Measurements from ENCODE around the gene RARG.
A peak's percentile ranks its signal among the peaks of the same experiment; 100 is the strongest.

The RARG gene

DNA sequence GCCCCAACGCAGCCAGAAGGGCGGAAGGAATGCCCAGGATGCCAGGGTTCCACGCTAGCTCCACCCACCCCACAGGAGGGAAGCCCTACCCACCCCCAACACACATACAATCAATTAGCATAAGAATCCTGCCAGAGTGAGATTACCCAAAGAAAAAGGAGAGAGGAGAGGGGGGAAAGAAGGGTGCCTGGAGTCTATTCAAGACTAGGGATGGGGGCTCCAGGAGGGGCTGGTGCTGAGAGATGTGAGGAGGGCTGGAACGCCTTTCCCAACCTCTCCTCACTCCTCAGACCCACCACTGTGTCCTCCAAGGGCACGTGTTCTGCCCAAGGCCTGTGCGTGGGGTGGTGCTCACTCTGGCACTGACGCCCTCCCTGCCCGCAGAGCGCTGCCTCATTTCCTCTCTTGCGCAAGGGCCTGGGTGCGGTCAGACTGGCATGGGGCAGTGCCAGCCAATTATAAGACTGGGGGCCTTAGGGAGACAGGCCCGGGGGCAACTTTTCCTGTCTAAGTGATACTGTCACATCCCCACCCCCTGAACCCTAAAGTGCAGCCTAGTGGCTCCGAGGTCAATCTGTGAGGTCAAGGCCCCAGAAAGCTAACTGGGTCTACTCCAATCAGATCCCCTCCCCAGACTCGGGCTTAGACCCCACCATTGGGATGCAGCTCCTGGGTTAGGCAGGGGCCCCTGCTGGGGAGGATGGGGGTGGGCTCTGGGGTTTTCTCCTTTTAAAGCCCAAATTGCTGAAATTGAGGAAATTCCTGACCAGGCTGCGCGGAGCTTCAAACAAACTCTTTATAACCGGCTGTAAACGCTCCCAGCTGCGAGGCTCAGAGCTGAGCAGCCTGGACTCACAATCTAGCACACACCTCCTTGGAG, 14.7 kb downstream of the RARG start:
- no peak for DNase-seq (ENCODE audit: low read depth)

DNA sequence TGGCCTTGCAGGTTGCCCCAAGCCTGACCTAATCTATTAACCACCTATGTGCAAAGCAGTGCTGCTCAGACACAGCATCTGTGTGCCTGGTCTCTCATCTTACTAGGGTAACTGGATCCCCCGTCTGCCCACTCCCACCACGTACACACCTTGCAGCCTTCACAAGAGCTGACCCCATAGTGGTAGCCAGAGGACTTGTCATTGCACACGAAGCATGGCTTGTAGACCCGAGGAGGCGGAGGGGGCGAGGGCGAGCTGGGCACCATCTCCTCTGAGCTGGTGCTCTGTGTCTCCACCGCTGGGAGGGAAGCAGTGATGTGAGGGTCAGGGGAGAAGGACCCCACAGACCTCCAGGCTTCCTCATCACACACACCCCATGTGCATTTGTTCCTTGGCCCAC, 16.5 kb downstream of the RARG start:
- H3K4me3 ChIP-seq (ENCODE audit: control insufficient read depth, low read depth, low read length), result no peak overlapping the region
- no peak for TF ChIP-seq CTCF (IDR thresholded peaks at IDR 0.05; ENCODE audit: control insufficient read depth, insufficient read depth, low read depth, low read length, missing control alignments)
- no peak for DNase-seq (ENCODE audit: low read depth)

More for the DNA sequence above, 14.7 kb downstream of the RARG start:
- TF ChIP-seq CTCF (IDR thresholded peaks at IDR 0.05; ENCODE audit: control insufficient read depth, insufficient read depth, low read depth, low read length, missing control alignments), result no peak
- peak overlapping the region; percentile 83; the same call in 1 of the 2 replicates for H3K4me3 ChIP-seq (ENCODE audit: control insufficient read depth, low read depth, low read length)

DNA sequence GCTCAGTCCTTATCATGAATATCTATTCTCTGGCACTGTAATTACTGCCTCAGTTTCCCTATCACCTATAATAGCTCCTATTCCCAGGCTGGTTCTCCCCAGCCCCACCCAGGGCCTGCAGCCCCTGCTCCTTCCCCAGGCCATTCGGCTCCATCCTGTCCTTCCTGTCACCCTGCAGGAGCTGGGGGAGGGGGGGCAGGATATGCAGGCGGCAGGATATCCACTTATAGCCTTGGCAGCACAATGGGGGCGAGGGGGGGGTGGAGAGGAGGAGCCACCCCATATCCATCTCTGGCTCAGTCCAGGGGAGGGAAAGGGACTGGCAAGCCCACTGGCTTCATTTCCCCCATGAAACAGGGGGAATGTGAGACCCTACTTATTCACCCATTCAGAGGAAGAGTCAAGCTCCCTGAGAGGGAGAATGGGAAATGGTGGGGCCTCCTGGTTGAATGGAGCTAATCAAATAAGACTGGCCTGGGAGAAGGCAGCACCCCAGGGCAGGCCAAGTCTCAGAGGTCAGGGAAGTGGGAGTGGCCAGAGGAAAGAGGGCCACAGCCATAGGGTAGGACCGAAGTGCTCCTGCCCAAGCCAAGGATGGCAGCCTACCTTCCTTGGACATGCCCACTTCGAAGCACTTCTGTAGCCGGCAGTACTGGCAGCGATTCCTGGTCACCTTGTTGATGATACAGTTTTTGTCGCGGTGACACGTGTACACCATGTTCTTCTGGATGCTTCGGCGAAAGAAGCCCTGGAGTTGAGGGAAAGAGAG, 17.1 kb downstream of the RARG start:
- DNase-seq (ENCODE audit: low read depth), result no peak
- TF ChIP-seq CTCF (IDR thresholded peaks at IDR 0.05; ENCODE audit: control insufficient read depth, insufficient read depth, low read depth, low read length, missing control alignments), result no peak
- H3K4me3 ChIP-seq (ENCODE audit: control insufficient read depth, low read depth, low read length), result no peak overlapping the region

DNA sequence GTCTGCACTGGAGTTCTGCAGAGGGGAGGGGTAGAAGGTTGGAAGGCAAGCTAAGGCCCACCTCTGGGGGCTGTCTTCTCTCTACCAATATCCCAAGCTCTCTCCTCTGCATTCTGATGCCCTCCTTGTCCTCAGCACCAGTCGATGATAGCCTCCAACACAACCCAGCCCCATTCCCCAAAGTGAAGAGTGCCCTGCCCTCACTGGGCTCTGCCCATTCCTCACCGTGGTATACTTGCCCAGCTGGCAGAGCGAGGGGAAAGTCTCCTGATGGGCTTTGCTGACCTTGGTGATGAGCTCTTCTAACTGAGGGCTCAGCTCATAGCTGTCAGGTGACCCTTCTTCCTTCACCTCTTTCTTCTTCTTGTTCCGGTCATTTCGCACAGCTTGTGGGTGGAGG, 17.8 kb downstream of the RARG start:
- no peak overlapping the region for H3K4me3 ChIP-seq (ENCODE audit: control insufficient read depth, low read depth, low read length)
- no peak for DNase-seq (ENCODE audit: low read depth)
- TF ChIP-seq CTCF (IDR thresholded peaks at IDR 0.05; ENCODE audit: control insufficient read depth, insufficient read depth, low read depth, low read length, missing control alignments), result no peak

GRCh38 chr12:53213348-53213747, 18.7 kb downstream of the RARG start:
- no peak for DNase-seq (ENCODE audit: low read depth)
- H3K4me3 ChIP-seq (ENCODE audit: control insufficient read depth, low read depth, low read length), result no peak overlapping the region
- peak; percentile 98 for TF ChIP-seq CTCF (IDR thresholded peaks at IDR 0.05; ENCODE audit: control insufficient read depth, insufficient read depth, low read depth, low read length, missing control alignments)

- no peak overlapping the region for H3K4me3 ChIP-seq (ENCODE audit: control insufficient read depth, low read depth, low read length)
- no peak for TF ChIP-seq CTCF (IDR thresholded peaks at IDR 0.05; ENCODE audit: control insufficient read depth, insufficient read depth, low read depth, low read length, missing control alignments)
- DNase-seq (ENCODE audit: low read depth), result no peak
Observed at GRCh38 chr12:53212931-53213330, 19.1 kb downstream of the RARG start.

Measured in AG09309 (cell line).